HepG2 (cell line): ENCODE data around the gene PRDX3. TPM values are rescaled to one million over a fixed set of nuclear protein-coding genes. Genes with fewer than 3 reads are reported as not detected.

ENCODE experiments used
- ATAC-seq: fragments of 200-7000 bp; cut with Tn5 transposase; 3 replicates; pipeline ENCODE4 v1.9.1; 2020; ENCODE audit warnings: mild to moderate bottlenecking, moderate library complexity
- BruUV-seq: library from RNA; stranded (reverse); fragments of 400-500 nt; replicated peaks from 2 replicates; lab custom pipeline; 2021; lab: Mats Ljungman, UMichigan
- CTCF ChIA-PET: fragments of 300-600 bp; formaldehyde crosslinking; extraction: SDS; loops from one replicate; lab custom pipeline; 2021; ENCODE audit warnings: low total read pairs, inconsistent platforms, low intra/inter-chr PET ratio; lab: Yijun Ruan, JAX
- POLR2A ChIA-PET: fragments of 350-600 bp; sonication (Branson Sonifier 250); formaldehyde crosslinking; loops from one replicate; lab custom pipeline; 2020; ENCODE audit warnings: antibody characterized with exemption, inconsistent platforms; lab: Yijun Ruan, JAX
- DNase-seq: peaks from one replicate; pipeline ENCODE4 v3.0.0-alpha.2; 2015; ENCODE audit warnings: low spot score
- FAIRE-seq: peaks from 3 replicates; lab custom pipeline; 2011; peaks lifted over from hg19 to GRCh38; lab: Jason Lieb, UNC
- H2AFZ ChIP-seq: one replicate; pipeline ENCODE4 v1.6.1; 2011; ENCODE audit warnings: low read length, inconsistent platforms
- H3K27ac ChIP-seq: fragments of 300-600 bp; 3 replicates; pipeline ENCODE4 v1.8.0; 2011; ENCODE audit warnings: mixed run types, mild to moderate bottlenecking, mixed read lengths, low read length, inconsistent platforms; ENCODE audit not compliant: insufficient read depth; ENCODE audit errors: extremely low read length
- H3K27me3 ChIP-seq, 2 experiments: fragments of 200-600 bp in 1 of 2; 2 replicates in 1 of 2; 3 replicates in 1 of 2; pipeline versions ENCODE4 v1.6.0 to v1.8.0; 2011; ENCODE audit warnings: low read length in 2 of 2, mild to moderate bottlenecking in 2 of 2, moderate library complexity in 2 of 2, inconsistent platforms in 1 of 2; ENCODE audit not compliant: insufficient read depth in 2 of 2, control insufficient read depth in 1 of 2
- H3K36me3 ChIP-seq, 2 experiments: fragments of 200-600 bp in 1 of 2; replicated peaks in 1 of 2; 2 replicates in 1 of 2; 3 replicates in 1 of 2; pipeline versions ENCODE4 v1.5.1 to v1.8.0; 2011; ENCODE audit warnings: low read length in 2 of 2, inconsistent platforms in 1 of 2; ENCODE audit not compliant: insufficient read depth in 2 of 2, control insufficient read depth in 1 of 2
- H3K4me1 ChIP-seq: 2 replicates; pipeline ENCODE4 v1.5.1; 2012; ENCODE audit warnings: low read length, inconsistent platforms; ENCODE audit not compliant: insufficient read depth
- H3K4me2 ChIP-seq: 2 replicates; pipeline ENCODE4 v1.6.0; 2011; ENCODE audit warnings: low read depth, low read length, inconsistent platforms
- H3K4me3 ChIP-seq, 3 experiments: fragments of 200-600 bp in 1 of 3; sonication (generic), shearing (Covaris generic) in 1 of 3; replicated peaks in 1 of 3; 2 replicates each; pipeline ENCODE4 v1.5.1; 2011 to 2016; ENCODE audit warnings: low read length in 3 of 3, inconsistent platforms in 2 of 3, low read depth in 2 of 3, mild to moderate bottlenecking in 2 of 3, control low read depth in 1 of 3, mixed read lengths in 1 of 3; ENCODE audit not compliant: insufficient read depth in 1 of 3
- H3K79me2 ChIP-seq: one replicate; pipeline ENCODE4 v1.6.1; 2011; ENCODE audit warnings: low read length, inconsistent platforms; ENCODE audit not compliant: insufficient read depth
- H3K9ac ChIP-seq: 2 replicates; pipeline ENCODE4 v1.6.0; 2011; ENCODE audit warnings: mild to moderate bottlenecking, low read depth, low read length, inconsistent platforms; ENCODE audit not compliant: insufficient read depth
- H3K9me3 ChIP-seq: 2 replicates; pipeline ENCODE4 v1.5.1; 2012; ENCODE audit warnings: mild to moderate bottlenecking, low read length
- H4K20me1 ChIP-seq: 2 replicates; pipeline ENCODE4 v1.6.0; 2011; ENCODE audit warnings: inconsistent platforms, mild to moderate bottlenecking, low read length, moderate library complexity; ENCODE audit not compliant: insufficient read depth
- ELK4 ChIP-seq: sonication (generic); formaldehyde crosslinking; IDR thresholded peaks from 2 replicates; pipeline ENCODE4 v1.9.0; 2021; ENCODE audit warnings: missing genetic modification reagents, borderline replicate concordance
- GATAD2A ChIP-seq: IDR thresholded peaks from 2 replicates; pipeline ENCODE4 v1.6.1; 2016
- HINFP ChIP-seq: sonication (generic); formaldehyde crosslinking; IDR thresholded peaks from 2 replicates; pipeline ENCODE4 v1.4.0; 2020; ENCODE audit warnings: low read depth, mild to moderate bottlenecking, missing genetic modification reagents
- LCORL ChIP-seq, 2 experiments: fragments of 450-650 bp in 1 of 2; sonication (generic) in 1 of 2; formaldehyde crosslinking in 1 of 2; IDR thresholded peaks; 2 replicates each; pipeline versions ENCODE4 v1.5.0 to v1.6.1; 2017 to 2020; ENCODE audit warnings: antibody characterized with exemption in 1 of 2, missing genetic modification reagents in 1 of 2
- SIX1 ChIP-seq: sonication (generic); formaldehyde crosslinking; IDR thresholded peaks from 2 replicates; pipeline ENCODE4 v1.4.0; 2020; ENCODE audit warnings: missing genetic modification reagents, borderline replicate concordance
- TEAD3 ChIP-seq: optimal IDR thresholded peaks from 2 replicates; pipeline ENCODE3; 2016; ENCODE audit warnings: borderline replicate concordance
- ZMYM4 ChIP-seq: sonication (generic); formaldehyde crosslinking; IDR thresholded peaks from 2 replicates; pipeline ENCODE4 v1.8.1; 2023; ENCODE audit warnings: mild to moderate bottlenecking, missing genetic modification reagents
- ZNF12 ChIP-seq: sonication (generic); formaldehyde crosslinking; IDR thresholded peaks from 2 replicates; pipeline ENCODE4 v1.5.0; 2020; ENCODE audit warnings: missing genetic modification reagents
- ZNF510 ChIP-seq: sonication (generic); formaldehyde crosslinking; IDR thresholded peaks from 2 replicates; pipeline ENCODE4 v1.4.0; 2020; ENCODE audit warnings: low read depth, mild to moderate bottlenecking, missing genetic modification reagents
- whole genome bisulfite sequencing: methylation state at CpG from one replicate; pipeline ENCODE4 v1.1.6; 2017; ENCODE audit warnings: low lambda C conversion rate; 5-methylcytosine and 5-hydroxymethylcytosine counted together
- in situ Hi-C: cut with HindIII; loops from 2 replicates; pipeline ENCODE4 v1.10.0; 2017; ENCODE audit warnings: low pct_unique_long_range_greater_than_20kb; ENCODE audit not compliant: extremely low pct_ligation_motif_present
- intact Hi-C: fragments of 100-400 bp; cut with micrococcal nuclease; formaldehyde crosslinking; loops from one replicate; pipeline ENCODE4 v1.10.0; 2022; ENCODE audit not compliant: unreplicated experiment
- polyA plus RNA-seq, 8 experiments: library from polyadenylated mRNA; depleted of rRNA in 3 of 8; stranded (reverse) in 7 of 8; unstranded in 1 of 8; fragments of >200 nt; fragmentation: Illumina TruSeq in 4 of 8; extraction: Trizol in 4 of 8; gene quantifications; 2 replicates each; pipeline versions ENCODE4 v1.2.1 to v1.2.3, GENCODE V29; 2011 to 2016; ENCODE audit warnings: low read depth in 4 of 8, missing spikeins in 1 of 8, mixed read lengths in 1 of 8; ENCODE audit not compliant: insufficient read depth in 1 of 8
- total RNA-seq, 5 experiments: library from RNA; depleted of rRNA; stranded (reverse); fragments of >200 nt; fragmentation: Illumina TruSeq; extraction: Trizol; gene quantifications; 2 replicates each; pipeline ENCODE4 v1.2.3, GENCODE V29; 2016; ENCODE audit warnings: low read depth in 1 of 5
- TF ChIP-seq, protein P1 (sequence below): IDR thresholded peaks from 2 replicates; pipeline ENCODE4 v1.4.0; 2020; ENCODE audit warnings: mild to moderate bottlenecking, missing genetic modification reagents
- TF ChIP-seq, protein P2 (sequence below): sonication (generic); formaldehyde crosslinking; IDR thresholded peaks from 2 replicates; pipeline ENCODE4 v1.4.0; 2020; ENCODE audit warnings: missing genetic modification reagents

The PRDX3 gene
- total and polyA plus RNA-seq, 2 of the 13 experiments (the other 11 are each of a cell fraction or from before 2014, with no cell fraction given), result 407 to 565 TPM

DNA sequence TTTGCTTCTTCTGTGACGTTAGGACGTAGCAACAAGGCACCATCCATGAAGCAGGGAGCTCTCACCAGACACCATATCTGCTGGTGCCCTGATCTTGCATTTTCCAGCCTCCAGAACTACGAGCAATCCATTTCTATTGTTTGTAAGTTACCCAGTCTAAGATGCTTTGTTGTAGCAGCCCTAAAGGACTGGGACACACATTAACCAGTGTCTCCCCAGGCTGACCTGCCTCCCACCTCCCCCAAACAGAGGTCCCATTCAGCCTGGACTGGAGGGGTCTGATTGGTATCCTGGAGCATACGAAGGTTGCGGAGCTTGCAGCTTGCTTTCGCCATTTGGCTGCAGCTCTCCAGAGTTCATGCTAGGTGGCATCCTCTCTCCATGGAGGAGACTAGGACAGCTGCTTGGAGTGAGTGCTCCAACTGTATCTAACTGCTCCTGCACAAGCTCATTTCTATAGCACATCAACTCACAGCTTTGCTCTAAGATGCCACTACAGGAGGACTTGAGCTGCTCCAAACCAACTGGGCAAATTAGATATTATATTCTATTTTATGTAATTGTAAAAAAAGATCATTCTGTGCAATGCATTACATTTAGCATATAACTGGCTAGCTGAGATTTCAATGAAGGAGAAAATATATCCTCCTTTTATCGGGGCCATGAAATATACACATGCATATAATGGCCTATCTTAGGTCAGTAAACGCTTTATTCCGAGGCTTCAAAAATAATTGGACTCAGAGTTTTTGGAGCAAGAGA, 20.8 kb upstream of the PRDX3 start:
- no peaks in the 10 kb centered on the region for H3K79me2 ChIP-seq
- H3K36me3 ChIP-seq, result no peaks in the 10 kb centered on the region
- intact Hi-C loops (loop anchor here (1.0 to 2.0 kb wide), 3 partner anchors 217 to 344 kb away; no protein-coding TSS in a partner anchor), in situ Hi-C loops (loop anchor here (5.0 to 25.0 kb wide), 3 partner anchors 218 to 338 kb away; partner anchors contain the start of gene RGS10)
- H3K4me2 ChIP-seq, result peak overlapping the region; percentile 98
- DNase-seq (peak; percentile 88), ATAC-seq (peak; percentile 96), FAIRE-seq (peak; percentile 79)
- peak overlapping the region; percentile 52 for H2AFZ ChIP-seq
- H3K9ac ChIP-seq, result 0 out of 2 replicates have a peak overlapping the region, but pooled peaks have one; percentile 30
- peak overlapping the region; percentile 27 to 62 (median 36); a peak in 5 of 6 replicates for H3K4me3 ChIP-seq
- no peaks in the 10 kb centered on the region for H3K27me3 ChIP-seq
- POLR2A ChIA-PET, result interaction anchor here (0.6 to 2.6 kb wide), 13 partner anchors 8 to 245 kb away, joined by 3 to 14 read pairs (median 3); partner anchors contain the start of genes GRK5 and SFXN4
- H3K9me3 ChIP-seq, result no peaks in the 10 kb centered on the region
- no peak overlapping the region for H3K27ac ChIP-seq
- CTCF ChIA-PET, result interaction anchor here (1.1 to 2.1 kb wide), 5 partner anchors 60 to 246 kb away, joined by 3 to 20 read pairs (median 4); no protein-coding TSS in a partner anchor
- no peaks in the 10 kb centered on the region for H4K20me1 ChIP-seq
- peaks cover 61% of the 10 kb centered on the region for H3K4me1 ChIP-seq
- 41% methylated on average over 6 of the region's 9 CpGs for WGBS
- no TSS peak for BruUV-seq
- TF ChIP-seq TEAD3 (peak; percentile 21), ZNF510 (CRISPR knock-in tag) (0 out of 2 replicates have a peak, but pooled peaks have one; percentile 38), ZNF12 (CRISPR knock-in tag) (no peak), SIX1 (no peak), LCORL (IDR thresholded peaks at IDR 0.05) (no peak), LCORL (CRISPR knock-in tag; IDR thresholded peaks at IDR 0.05) (0 out of 2 replicates have a peak, but pooled peaks have one; percentile 6), ELK4 (CRISPR knock-in tag) (no peak), HINFP (CRISPR knock-in tag) (peak; percentile 46; the same call in 1 of the 2 replicates), GATAD2A (CRISPR knock-in tag) (peak; percentile 70; the same call in 1 of the 2 replicates), ZMYM4 (CRISPR knock-in tag) (no peak)
- TF ChIP-seq, protein P1, sequence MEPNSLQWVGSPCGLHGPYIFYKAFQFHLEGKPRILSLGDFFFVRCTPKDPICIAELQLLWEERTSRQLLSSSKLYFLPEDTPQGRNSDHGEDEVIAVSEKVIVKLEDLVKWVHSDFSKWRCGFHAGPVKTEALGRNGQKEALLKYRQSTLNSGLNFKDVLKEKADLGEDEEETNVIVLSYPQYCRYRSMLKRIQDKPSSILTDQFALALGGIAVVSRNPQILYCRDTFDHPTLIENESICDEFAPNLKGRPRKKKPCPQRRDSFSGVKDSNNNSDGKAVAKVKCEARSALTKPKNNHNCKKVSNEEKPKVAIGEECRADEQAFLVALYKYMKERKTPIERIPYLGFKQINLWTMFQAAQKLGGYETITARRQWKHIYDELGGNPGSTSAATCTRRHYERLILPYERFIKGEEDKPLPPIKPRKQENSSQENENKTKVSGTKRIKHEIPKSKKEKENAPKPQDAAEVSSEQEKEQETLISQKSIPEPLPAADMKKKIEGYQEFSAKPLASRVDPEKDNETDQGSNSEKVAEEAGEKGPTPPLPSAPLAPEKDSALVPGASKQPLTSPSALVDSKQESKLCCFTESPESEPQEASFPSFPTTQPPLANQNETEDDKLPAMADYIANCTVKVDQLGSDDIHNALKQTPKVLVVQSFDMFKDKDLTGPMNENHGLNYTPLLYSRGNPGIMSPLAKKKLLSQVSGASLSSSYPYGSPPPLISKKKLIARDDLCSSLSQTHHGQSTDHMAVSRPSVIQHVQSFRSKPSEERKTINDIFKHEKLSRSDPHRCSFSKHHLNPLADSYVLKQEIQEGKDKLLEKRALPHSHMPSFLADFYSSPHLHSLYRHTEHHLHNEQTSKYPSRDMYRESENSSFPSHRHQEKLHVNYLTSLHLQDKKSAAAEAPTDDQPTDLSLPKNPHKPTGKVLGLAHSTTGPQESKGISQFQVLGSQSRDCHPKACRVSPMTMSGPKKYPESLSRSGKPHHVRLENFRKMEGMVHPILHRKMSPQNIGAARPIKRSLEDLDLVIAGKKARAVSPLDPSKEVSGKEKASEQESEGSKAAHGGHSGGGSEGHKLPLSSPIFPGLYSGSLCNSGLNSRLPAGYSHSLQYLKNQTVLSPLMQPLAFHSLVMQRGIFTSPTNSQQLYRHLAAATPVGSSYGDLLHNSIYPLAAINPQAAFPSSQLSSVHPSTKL, result 0 out of 2 replicates have a peak, but pooled peaks have one; percentile 11
- TF ChIP-seq, protein P2, sequence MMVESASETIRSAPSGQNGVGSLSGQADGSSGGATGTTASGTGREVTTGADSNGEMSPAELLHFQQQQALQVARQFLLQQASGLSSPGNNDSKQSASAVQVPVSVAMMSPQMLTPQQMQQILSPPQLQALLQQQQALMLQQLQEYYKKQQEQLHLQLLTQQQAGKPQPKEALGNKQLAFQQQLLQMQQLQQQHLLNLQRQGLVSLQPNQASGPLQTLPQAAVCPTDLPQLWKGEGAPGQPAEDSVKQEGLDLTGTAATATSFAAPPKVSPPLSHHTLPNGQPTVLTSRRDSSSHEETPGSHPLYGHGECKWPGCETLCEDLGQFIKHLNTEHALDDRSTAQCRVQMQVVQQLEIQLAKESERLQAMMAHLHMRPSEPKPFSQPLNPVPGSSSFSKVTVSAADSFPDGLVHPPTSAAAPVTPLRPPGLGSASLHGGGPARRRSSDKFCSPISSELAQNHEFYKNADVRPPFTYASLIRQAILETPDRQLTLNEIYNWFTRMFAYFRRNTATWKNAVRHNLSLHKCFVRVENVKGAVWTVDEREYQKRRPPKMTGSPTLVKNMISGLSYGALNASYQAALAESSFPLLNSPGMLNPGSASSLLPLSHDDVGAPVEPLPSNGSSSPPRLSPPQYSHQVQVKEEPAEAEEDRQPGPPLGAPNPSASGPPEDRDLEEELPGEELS (CRISPR knock-in tag), result no peak
